GM12872 (cell line): Measurements from ENCODE around the gene AOC2.

Source experiments
- CTCF ChIP-seq: IDR thresholded peaks from 3 replicates; pipeline ENCODE4 v1.5.1; 2011; ENCODE audit warnings: low read depth, mild to moderate bottlenecking, low read length, moderate library complexity; ENCODE audit not compliant: insufficient read depth

The AOC2 gene

DNA sequence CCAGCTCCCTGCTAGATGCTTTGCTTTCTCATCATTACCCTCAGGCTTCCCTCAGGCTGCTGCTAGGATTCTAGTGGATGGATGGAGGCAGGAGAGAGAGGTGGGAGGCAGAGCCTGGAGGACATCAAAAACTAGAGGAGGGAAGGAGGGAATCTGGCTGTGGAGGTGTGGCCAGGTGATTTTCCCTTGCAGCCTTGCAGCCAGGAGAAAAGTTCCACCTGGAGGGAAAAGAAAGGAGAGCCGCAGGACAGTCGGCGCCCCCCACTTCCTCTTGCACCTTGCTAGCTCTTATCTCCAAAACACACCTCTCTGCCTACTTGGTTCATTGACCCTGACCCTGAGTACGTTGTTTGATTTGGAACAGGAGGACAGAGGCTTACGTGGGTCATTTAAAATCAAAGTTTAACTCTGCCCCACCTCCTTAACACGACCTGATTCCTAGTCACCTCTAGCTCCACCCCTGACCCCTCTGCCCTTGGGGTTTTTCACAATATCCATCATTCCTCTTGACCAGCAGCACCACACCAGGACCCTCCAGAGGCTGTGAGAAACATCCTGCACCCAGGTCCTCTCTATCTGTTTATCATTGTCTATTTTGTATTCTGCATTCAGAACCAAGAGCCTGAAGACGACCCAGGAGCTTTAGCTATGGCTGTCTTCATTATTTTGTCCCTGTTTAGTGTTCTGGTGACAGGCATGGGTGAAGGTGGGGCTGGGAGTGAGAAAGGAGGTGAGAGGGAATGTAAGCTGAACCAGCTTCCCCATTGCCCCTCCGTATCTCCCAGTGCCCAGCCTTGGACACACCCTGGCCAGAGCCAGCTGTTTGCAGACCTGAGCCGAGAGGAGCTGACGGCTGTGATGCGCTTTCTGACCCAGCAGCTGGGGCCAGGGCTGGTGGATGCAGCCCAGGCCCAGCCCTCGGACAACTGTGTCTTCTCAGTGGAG, 22.5 kb downstream of the AOC2 start:
- no peak for TF ChIP-seq CTCF

GRCh38 chr17:42868338-42868737, 24.0 kb downstream of the AOC2 start:
- no peak for TF ChIP-seq CTCF

GRCh38 chr17:42871647-42872046, 27.3 kb downstream of the AOC2 start:
- TF ChIP-seq CTCF, result no peak

DNA sequence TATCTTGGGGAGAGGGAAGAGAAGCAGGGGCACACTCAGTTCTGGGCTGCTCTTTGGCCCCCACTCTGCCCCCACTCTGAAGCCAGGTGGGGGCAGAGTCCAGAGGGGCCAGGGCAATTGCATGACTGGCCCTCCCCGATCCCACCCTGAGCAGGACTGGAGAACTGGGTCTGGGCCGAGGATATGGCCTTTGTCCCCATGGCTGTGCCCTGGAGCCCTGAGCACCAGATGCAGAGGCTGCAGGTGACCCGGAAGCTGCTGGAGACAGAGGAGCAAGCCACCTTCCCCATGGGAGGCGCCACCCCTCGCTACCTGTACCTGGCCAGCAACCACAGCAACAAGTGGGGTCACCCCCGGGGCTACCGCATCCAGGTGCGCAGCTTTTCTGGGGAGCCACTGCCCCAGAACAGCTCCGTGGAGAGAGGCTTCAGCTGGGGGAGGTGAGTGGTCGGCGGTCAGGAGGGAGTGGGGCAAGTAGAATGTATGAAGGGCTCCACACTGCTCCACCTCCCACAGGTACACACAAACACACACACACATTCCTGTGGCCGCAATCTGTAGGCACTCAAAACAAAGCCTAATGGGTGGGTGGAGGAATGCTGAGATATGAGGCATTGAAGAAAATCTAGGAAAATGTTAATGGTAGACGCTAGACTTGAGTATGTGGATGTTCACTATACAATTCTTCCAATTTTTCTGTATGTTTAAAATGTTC, 28.0 kb downstream of the AOC2 start:
- TF ChIP-seq CTCF, result no peak

GRCh38 chr17:42873315-42873714, 28.9 kb downstream of the AOC2 start:
- 0 out of 3 replicates have a peak, but pooled peaks have one; percentile 20 for TF ChIP-seq CTCF

DNA sequence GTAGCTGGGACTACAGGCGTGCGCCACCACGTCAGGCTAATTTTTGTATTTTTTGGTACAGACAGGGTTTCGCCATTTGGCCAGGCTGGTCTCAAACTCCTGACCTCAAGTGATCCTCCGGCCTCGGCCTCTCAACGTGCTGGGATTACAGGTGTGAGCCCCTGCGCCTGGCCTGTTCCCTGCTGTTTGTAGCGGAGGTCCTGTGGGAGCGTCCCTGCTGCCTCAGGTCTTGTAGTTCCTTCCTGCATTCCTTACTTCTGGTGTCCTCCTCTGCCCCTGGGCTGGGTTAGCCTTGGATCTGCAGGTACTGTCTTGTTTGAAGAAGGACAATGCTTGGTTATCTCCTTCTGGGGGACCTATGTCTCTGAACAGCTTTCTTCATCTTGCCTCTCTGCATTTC, 32.7 kb downstream of the AOC2 start:
- no peak for TF ChIP-seq CTCF

GRCh38 chr17:42878123-42878880, 33.9 kb downstream of the AOC2 start:
- TF ChIP-seq CTCF, result no peak
